T1000 (cell line): ENCODE results near the gene NUBP1.
"Not testable (repeated sequence)": the region's sequence is repeated elsewhere in the genome, so short reads cannot be mapped to it uniquely, and the experiment has no call there.

Experiments used
- DNase-seq: peaks from one replicate; lab custom pipeline; 2025; ENCODE audit warnings: mixed read lengths; lab: John Stamatoyannopoulos, UW

Gene NUBP1

GRCh38 chr16:10743610-10744369, at the start of gene NUBP1:
TSS of gene NUBP1 (plus strand) at chr16:10743842. CDS start at chr16:10743864, 22 bp downstream.
- peak; percentile 98 for DNase-seq

GRCh38 chr16:10693889-10694288, 49.8 kb upstream of the NUBP1 start:
- DNase-seq, result no peak

GRCh38 chr16:10694306-10694705, 49.3 kb upstream of the NUBP1 start:
- DNase-seq, result no peak

- no peak for DNase-seq
Observed at GRCh38 chr16:10694830-10695229, 48.8 kb upstream of the NUBP1 start, which contains the start of gene TEKT5. TSS of gene TEKT5 (minus strand) at chr16:10694930. CDS start at chr16:10694873, 57 bp downstream.

GRCh38 chr16:10699756-10700155, 43.9 kb upstream of the NUBP1 start:
- DNase-seq, result no peak

- DNase-seq, result no peak
Observed at GRCh38 chr16:10708969-10709368, 34.7 kb upstream of the NUBP1 start.

- no peak for DNase-seq
Observed at GRCh38 chr16:10728003-10728887, 15.4 kb upstream of the NUBP1 start.

- peak; percentile 55 for DNase-seq
Observed at GRCh38 chr16:10729104-10730048, 14.3 kb upstream of the NUBP1 start.

GRCh38 chr16:10731790-10732189, 11.9 kb upstream of the NUBP1 start:
- no peak for DNase-seq

GRCh38 chr16:10737068-10737625, 6.5 kb upstream of the NUBP1 start:
- DNase-seq, result peak; percentile 51

- peak; percentile 18 for DNase-seq
Observed at GRCh38 chr16:10738231-10739077, 5.2 kb upstream of the NUBP1 start.

GRCh38 chr16:10740000-10740844, 3.4 kb upstream of the NUBP1 start:
- DNase-seq, result no peak

GRCh38 chr16:10740845-10741208, 2.8 kb upstream of the NUBP1 start:
- DNase-seq, result no peak

GRCh38 chr16:10741249-10741648, 2.4 kb upstream of the NUBP1 start:
- DNase-seq, result not testable (repeated sequence)

GRCh38 chr16:10741844-10742243, 1.8 kb upstream of the NUBP1 start:
- DNase-seq, result no peak

- no peak for DNase-seq
Observed at GRCh38 chr16:10743227-10743609, 424 bp upstream of the NUBP1 start.

GRCh38 chr16:10744370-10745030, 858 bp downstream of the NUBP1 start:
- no peak for DNase-seq

- no peak for DNase-seq
Observed at GRCh38 chr16:10745841-10746240, 2.2 kb downstream of the NUBP1 start.

- no peak for DNase-seq
Observed at GRCh38 chr16:10750793-10751192, 7.2 kb downstream of the NUBP1 start.
